Gastrocnemius medialis (tissue), 4 donors: ENCODE measurements around the gene RBM6. TPM values are rescaled to one million over a fixed set of nuclear protein-coding genes. Genes with fewer than 3 reads are reported as not detected.

Source experiments
- ATAC-seq, 2 donors: fragments of 150-250 bp; one replicate each; pipeline ENCODE4 v1.9.1; 2016
- DNase-seq, 2 donors: peaks; one replicate each; pipeline ENCODE4 v3.0.0-alpha.2; 2019
- H3K27ac ChIP-seq, 4 donors: fragments of 200-600 bp; sonication (generic); 1 replicate in 1 of 4; 2 replicates in 3 of 4; pipeline ENCODE4 v1.5.1; 2016 to 2018; ENCODE audit warnings: mild to moderate bottlenecking in 2 of 4, moderate library complexity in 1 of 4
- H3K27me3 ChIP-seq, 3 donors: fragments of 200-600 bp; sonication (generic) in 2 of 3; 1 replicate in 1 of 3; 2 replicates in 2 of 3; pipeline versions ENCODE4 v1.5.1 to v1.6.0; 2016 to 2019; ENCODE audit warnings: mild to moderate bottlenecking in 1 of 3, moderate library complexity in 1 of 3
- H3K36me3 ChIP-seq, 2 donors: fragments of 200-600 bp; sonication (generic) in 1 of 2; one replicate each; pipeline ENCODE4 v1.5.1; 2017 to 2018
- H3K4me1 ChIP-seq, 2 donors: fragments of 200-600 bp; sonication (generic) in 1 of 2; one replicate each; pipeline ENCODE4 v1.5.1; 2016 to 2017; ENCODE audit warnings: mild to moderate bottlenecking in 2 of 2
- H3K4me3 ChIP-seq, 4 donors: fragments of 200-600 bp; sonication (generic) in 3 of 4; 1 replicate in 1 of 4; 2 replicates in 3 of 4; pipeline ENCODE4 v1.5.1; 2016 to 2019; ENCODE audit warnings: mild to moderate bottlenecking in 2 of 4
- H3K9me3 ChIP-seq, 3 donors: fragments of 200-600 bp; sonication (generic) in 2 of 3; 1 replicate in 1 of 3; 2 replicates in 2 of 3; pipeline ENCODE4 v1.5.1; 2016 to 2019
- CTCF ChIP-seq, 5 experiments: fragments of 450-650 bp in 3 of 5; fragments of 200-600 bp in 2 of 5; sonication (generic) in 2 of 5; IDR thresholded peaks in 4 of 5; conservative IDR thresholded peaks in 1 of 5; 1 replicate in 4 of 5; 2 replicates in 1 of 5; pipeline ENCODE4 v1.5.1; 2016 to 2019; ENCODE audit warnings: antibody characterized with exemption in 5 of 5, mild to moderate bottlenecking in 3 of 5, moderate library complexity in 3 of 5
- POLR2A ChIP-seq, 2 donors: fragments of 450-650 bp; IDR thresholded peaks; one replicate each; pipeline ENCODE4 v1.6.1; 2017; ENCODE audit warnings: antibody characterized with exemption in 2 of 2, mild to moderate bottlenecking in 2 of 2, moderate library complexity in 2 of 2
- in situ Hi-C, 4 donors: fragments of 200-750 bp; cut with MboI; loops; one replicate each; pipeline versions ENCODE4 v1.15.0 to v1.8.0; 2017; ENCODE audit warnings: low sequenced_read_pairs in 4 of 4
- intact Hi-C: fragments of 100-400 bp; cut with DNase I; formaldehyde crosslinking; loops from one replicate; pipeline ENCODE4 v1.15.1; 2023; ENCODE audit warnings: low total_unique reads
- total RNA-seq, 4 donors: library from RNA; depleted of rRNA; stranded (reverse); fragments of >200 nt; gene quantifications; one replicate each; pipeline versions ENCODE4 v1.1.0 to v1.2.3, GENCODE V29; 2016

The RBM6 gene
- total RNA-seq, 4 donors from 2014 or later, result 27.2 to 55.6 (median 30.6) TPM

DNA sequence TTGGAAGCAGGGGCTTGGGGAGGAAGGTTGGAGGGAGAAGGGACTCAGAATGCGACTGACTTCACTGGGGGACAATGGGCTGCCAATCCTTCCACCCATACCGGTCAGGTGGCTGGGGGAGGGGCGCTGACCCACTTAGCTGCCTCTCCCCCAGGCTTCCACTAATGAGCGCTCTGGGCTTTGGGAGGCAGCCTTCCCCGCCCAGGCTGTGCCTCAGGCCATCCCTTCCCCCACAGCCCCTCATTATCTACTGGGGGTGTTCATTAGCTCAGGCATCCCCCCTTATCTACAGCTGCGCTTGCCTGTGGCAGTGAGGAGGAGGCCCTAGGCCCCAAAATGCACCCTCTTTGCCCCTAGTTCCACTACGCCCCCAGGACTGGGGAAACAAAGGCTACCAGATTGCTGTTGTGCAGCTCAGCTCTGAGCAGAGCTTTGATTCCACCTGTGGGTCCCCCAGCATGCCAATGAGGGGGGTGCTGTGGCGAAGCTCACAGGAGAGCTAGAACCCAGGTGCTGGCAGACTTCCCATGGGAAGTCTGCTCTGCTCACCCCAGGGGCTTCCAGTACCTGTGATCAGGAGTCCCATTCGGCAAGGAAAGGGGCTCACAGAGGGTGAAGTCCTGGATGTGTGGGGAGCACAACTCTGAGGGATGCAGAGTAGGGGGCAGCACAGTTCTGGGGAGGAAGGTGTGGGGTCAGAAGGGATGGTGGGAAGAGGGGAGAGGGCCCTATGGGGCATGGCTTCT, 185.8 kb downstream of the RBM6 start:
- Histone ChIP-seq H3K27me3 (no peaks in the 10 kb centered on the region), H3K9me3 (no peaks in the 10 kb centered on the region), H3K36me3 (peaks cover 0 to 1% of the 10 kb centered on the region in 2 donors), H3K27ac (no peak overlapping the region), H3K4me3 (no peak overlapping the region), H3K4me1 (peaks cover 3 to 5% of the 10 kb centered on the region in 2 donors)
- ATAC-seq, result no peak
- peak in 1 of 2 donors; percentile 14 for DNase-seq
- in situ Hi-C loops, result loop anchor here in 1 of 4 donors (10.0 kb wide), 1 partner anchor 59 kb away; no protein-coding TSS in a partner anchor
- intact Hi-C loops, result no loop called here
- TF ChIP-seq CTCF (IDR thresholded peaks at IDR 0.05 in 4 of 5, conservative IDR thresholded peaks at IDR 0.05 in 1 of 5) (no peak), POLR2A (IDR thresholded peaks at IDR 0.05) (no peak)

DNA sequence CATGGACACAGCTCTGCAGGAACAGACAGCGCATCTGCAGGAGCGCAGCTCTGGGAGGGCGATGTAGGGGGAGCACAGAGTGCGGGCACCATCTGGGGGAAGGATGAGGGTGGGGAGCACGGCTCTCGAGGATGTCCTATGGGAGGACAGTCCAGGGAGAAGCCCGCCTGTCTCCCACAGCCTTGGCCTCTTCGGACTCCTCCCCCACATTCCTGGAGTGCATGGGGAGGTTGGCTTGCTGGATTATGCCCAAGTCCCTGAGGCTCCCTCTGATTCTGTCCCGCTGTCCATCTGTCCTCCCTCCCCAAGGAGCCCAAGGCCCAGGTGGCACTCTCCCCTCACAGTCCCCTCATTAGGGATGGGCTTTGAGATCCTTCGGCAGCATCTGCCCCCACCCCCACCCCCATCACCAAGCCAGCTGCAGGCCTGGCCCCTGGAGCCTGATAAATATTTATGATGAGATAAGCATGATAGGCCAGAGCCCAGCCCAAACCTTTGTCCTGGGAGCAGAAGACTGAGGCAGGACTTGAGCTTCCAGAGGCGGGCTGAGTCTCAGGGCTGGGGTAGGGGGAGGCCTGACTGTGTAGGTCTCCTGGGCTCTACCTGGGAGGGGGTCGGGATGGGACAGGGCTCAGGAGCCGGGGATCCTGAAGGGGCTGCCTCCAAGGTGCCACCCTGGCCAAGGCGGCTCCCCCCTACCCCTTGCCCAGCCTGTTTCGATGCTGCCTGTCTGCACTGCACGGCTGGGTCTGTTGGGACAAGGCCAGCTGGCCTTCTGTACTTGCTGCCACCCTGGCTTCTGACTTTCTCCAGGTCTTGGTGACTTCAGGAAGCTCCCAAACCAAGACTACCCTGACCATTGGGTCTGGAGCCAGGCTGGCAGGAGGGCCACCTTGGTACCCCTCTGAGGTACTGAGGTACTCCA, 186.6 kb downstream of the RBM6 start:
- Histone ChIP-seq H3K27me3 (no peaks in the 10 kb centered on the region), H3K4me1 (peaks cover 2 to 3% of the 10 kb centered on the region in 2 donors), H3K27ac (no peak overlapping the region), H3K36me3 (no peaks in the 10 kb centered on the region), H3K9me3 (no peaks in the 10 kb centered on the region), H3K4me3 (no peak overlapping the region)
- in situ Hi-C loops, result loop anchor here in 1 of 4 donors (10.0 kb wide), 1 partner anchor 58 kb away; no protein-coding TSS in a partner anchor
- DNase-seq (no peak), ATAC-seq (no peak)
- intact Hi-C loops, result no loop called here
- no peak for TF ChIP-seq POLR2A (IDR thresholded peaks at IDR 0.05)
- TF ChIP-seq CTCF (IDR thresholded peaks at IDR 0.05 in 4 of 5, conservative IDR thresholded peaks at IDR 0.05 in 1 of 5), result no peak

Other genes with a start within 250 kb of the RBM6 start
- gene AMIGO3, start 220.5 kb upstream of the RBM6 start, total RNA-seq, result under 1 TPM in 3 of 4 donors, not detected in 1; 0.10 to 0.76 (median 0.42) TPM
- gene GMPPB, start 216.2 kb upstream of the RBM6 start, total RNA-seq, result 10 to 100 TPM; 14.2 to 26.1 (median 17.0) TPM
- gene IP6K1, start 153.6 kb upstream of the RBM6 start, total RNA-seq, result 10 to 100 TPM; 13.5 to 22.2 (median 19.5) TPM
- not detected for gene CDHR4, start 140.3 kb upstream of the RBM6 start, total RNA-seq
- 10 to 100 TPM in 1 of 4 donors, 1 to 10 TPM in 2, not detected in 1; 1.1 to 10.9 (median 5.2) TPM for gene INKA1, start 136.9 kb upstream of the RBM6 start, total RNA-seq
- gene UBA7, start 126.2 kb upstream of the RBM6 start, total RNA-seq, result 10 to 100 TPM in 1 of 4 donors, 1 to 10 TPM in 3; 3.5 to 16.1 (median 5.1) TPM
- gene TRAIP, start 83.6 kb upstream of the RBM6 start, total RNA-seq, result 1 to 10 TPM in 3 of 4 donors, under 1 TPM in 1; 0.36 to 4.2 (median 1.1) TPM
- not detected for gene CAMKV, start 70.2 kb upstream of the RBM6 start, total RNA-seq
- under 1 TPM in 3 of 4 donors, not detected in 1; 0.40 to 0.81 (median 0.51) TPM for gene MST1R, start 36.3 kb upstream of the RBM6 start, total RNA-seq
- gene MON1A, start 10.3 kb upstream of the RBM6 start, total RNA-seq, result 10 to 100 TPM; 13.9 to 41.9 (median 23.9) TPM
- 100 to 1,000 TPM in 1 of 4 donors, 10 to 100 TPM in 3; 41.1 to 108 (median 48.2) TPM for gene RBM5, start 148.8 kb downstream of the RBM6 start, total RNA-seq
- 10 to 100 TPM in 1 of 4 donors, 1 to 10 TPM in 3; 5.2 to 40.1 (median 7.5) TPM for gene SEMA3F, start 215.2 kb downstream of the RBM6 start, total RNA-seq